ENCODE data around the gene MCC. TPM values are rescaled to one million over a fixed set of nuclear protein-coding genes. Genes with fewer than 3 reads are reported as not detected.
A peak's percentile ranks its signal among the peaks of the same experiment; 100 is the strongest.

Gene MCC
- polyA plus RNA-seq, 2 of the 4 experiments (the other 2 are of a cell fraction) = 0.09 to 0.10 TPM

DNA sequence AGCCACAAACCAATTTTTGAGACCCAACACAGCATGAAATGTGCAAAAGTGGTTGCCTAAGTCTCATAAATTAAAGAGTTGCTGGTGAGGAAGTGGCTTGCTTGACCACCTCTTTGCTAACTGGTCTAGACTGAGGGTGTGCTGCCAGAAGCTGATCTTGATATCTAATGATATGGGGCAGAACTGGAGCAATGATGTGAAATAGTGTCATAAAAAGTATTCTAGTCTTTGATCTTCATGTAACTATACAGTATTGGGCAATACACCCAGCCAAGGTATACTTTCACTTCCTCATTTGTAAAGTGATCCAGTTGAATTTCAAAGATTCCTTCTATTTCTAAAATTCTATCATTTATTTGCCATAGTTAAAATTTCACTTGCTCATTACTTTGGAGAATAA lies 19.3 kb upstream of the MCC start:
- no peak overlapping the region for H3K4me2 ChIP-seq
- DNase-seq (ENCODE audit: low read depth in 1 of 2, low spot score in 1 of 2) (no peak), ATAC-seq (no peak), FAIRE-seq (no peak)
- no peaks in the 10 kb centered on the region for H3K9me3 ChIP-seq
- no peak overlapping the region for H3K4me3 ChIP-seq
- POLR2A ChIA-PET = no interaction called here
- no peak overlapping the region for H3K27ac ChIP-seq
- no peak for TF ChIP-seq HEYL (CRISPR knock-in tag; IDR thresholded peaks at IDR 0.05)
- TF ChIP-seq, protein P1, sequence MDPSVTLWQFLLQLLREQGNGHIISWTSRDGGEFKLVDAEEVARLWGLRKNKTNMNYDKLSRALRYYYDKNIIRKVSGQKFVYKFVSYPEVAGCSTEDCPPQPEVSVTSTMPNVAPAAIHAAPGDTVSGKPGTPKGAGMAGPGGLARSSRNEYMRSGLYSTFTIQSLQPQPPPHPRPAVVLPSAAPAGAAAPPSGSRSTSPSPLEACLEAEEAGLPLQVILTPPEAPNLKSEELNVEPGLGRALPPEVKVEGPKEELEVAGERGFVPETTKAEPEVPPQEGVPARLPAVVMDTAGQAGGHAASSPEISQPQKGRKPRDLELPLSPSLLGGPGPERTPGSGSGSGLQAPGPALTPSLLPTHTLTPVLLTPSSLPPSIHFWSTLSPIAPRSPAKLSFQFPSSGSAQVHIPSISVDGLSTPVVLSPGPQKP (IDR thresholded peaks at IDR 0.05; ENCODE audit: low read depth, low read length) = no peak
- no peak for TF ChIP-seq FOSL2 (IDR thresholded peaks at IDR 0.05)
- TF ChIP-seq FOSL2 (CRISPR knock-in tag; IDR thresholded peaks at IDR 0.05) = no peak
- no peak for TF ChIP-seq NR3C1 (IDR thresholded peaks at IDR 0.05)
- TF ChIP-seq GATA3 (IDR thresholded peaks at IDR 0.05; ENCODE audit: borderline replicate concordance) = no peak
- TF ChIP-seq, protein P2, sequence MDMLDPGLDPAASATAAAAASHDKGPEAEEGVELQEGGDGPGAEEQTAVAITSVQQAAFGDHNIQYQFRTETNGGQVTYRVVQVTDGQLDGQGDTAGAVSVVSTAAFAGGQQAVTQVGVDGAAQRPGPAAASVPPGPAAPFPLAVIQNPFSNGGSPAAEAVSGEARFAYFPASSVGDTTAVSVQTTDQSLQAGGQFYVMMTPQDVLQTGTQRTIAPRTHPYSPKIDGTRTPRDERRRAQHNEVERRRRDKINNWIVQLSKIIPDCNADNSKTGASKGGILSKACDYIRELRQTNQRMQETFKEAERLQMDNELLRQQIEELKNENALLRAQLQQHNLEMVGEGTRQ (IDR thresholded peaks at IDR 0.05) = no peak
- no peak for TF ChIP-seq RAD21 (conservative IDR thresholded peaks at IDR 0.05 in 1 of 2, IDR thresholded peaks at IDR 0.05 in 1 of 2)
- TF ChIP-seq, protein P3, sequence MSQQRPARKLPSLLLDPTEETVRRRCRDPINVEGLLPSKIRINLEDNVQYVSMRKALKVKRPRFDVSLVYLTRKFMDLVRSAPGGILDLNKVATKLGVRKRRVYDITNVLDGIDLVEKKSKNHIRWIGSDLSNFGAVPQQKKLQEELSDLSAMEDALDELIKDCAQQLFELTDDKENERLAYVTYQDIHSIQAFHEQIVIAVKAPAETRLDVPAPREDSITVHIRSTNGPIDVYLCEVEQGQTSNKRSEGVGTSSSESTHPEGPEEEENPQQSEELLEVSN (IDR thresholded peaks at IDR 0.05; ENCODE audit: borderline replicate concordance, low read depth) = no peak
- no peak for TF ChIP-seq KDM5A (IDR thresholded peaks at IDR 0.05)
- no peak for TF ChIP-seq SMC3 (IDR thresholded peaks at IDR 0.05)
- TF ChIP-seq BHLHE40 (IDR thresholded peaks at IDR 0.05; ENCODE audit: low read depth, low read length) = no peak
- TF ChIP-seq HOXB13 (CRISPR knock-in tag; IDR thresholded peaks at IDR 0.05; ENCODE audit: low read depth) = no peak
- no peak for TF ChIP-seq CHD2 (IDR thresholded peaks at IDR 0.05; ENCODE audit: low read length, partially characterized antibody)
- no peak for TF ChIP-seq EHF (CRISPR knock-in tag; IDR thresholded peaks at IDR 0.05)
- TF ChIP-seq FOSB (CRISPR knock-in tag; IDR thresholded peaks at IDR 0.05) = no peak
- TF ChIP-seq SREBF2 (IDR thresholded peaks at IDR 0.05) = no peak
- no peak for TF ChIP-seq FOXS1 (CRISPR knock-in tag; IDR thresholded peaks at IDR 0.05)
- TF ChIP-seq ZFP36 (IDR thresholded peaks at IDR 0.05; ENCODE audit: borderline replicate concordance, partially characterized antibody) = no peak
- CTCF ChIA-PET = interaction anchor here (0.7 to 1.0 kb wide), 2 partner anchors 128 to 512 kb away, joined by 5 to 6 read pairs; no protein-coding TSS in a partner anchor
- no peaks in the 10 kb centered on the region for H3K4me1 ChIP-seq

DNA sequence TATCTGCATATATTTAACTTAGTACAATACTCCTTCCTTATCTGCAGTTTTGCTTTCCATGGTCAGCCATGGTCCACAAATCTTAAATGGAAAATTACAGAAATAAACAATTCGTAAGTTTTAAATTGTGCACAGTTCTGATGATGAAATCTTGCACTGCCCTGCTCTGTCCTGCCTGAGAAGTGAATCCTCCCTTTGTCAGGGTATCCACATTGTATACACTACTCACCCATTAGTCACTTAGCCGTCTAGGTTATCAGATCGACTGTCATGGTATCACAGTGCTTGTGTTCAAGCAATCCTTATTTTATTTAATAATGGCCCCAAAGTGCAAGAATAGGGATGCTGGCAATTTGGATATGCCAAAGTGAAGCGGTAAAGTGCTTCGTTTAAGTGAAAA lies 16.9 kb upstream of the MCC start:
- no peak overlapping the region for H3K27ac ChIP-seq
- ChIA-PET POLR2A (interaction anchor here (0.6 kb wide), 1 partner anchor 8 kb away, joined by 3 read pairs; the partner anchor contains the start of gene YTHDC2), CTCF (interaction anchor here (0.7 to 1.2 kb wide), 3 partner anchors 16 to 510 kb away, joined by 3 to 5 read pairs (median 3); no protein-coding TSS in a partner anchor)
- H3K4me2 ChIP-seq = no peak overlapping the region
- WGBS (ENCODE audit: missing lambda C conversion rate) = 4% methylated on average over 5 of the region's 5 CpGs
- TF ChIP-seq SREBF2 (IDR thresholded peaks at IDR 0.05) (no peak), HOXB13 (CRISPR knock-in tag; IDR thresholded peaks at IDR 0.05; ENCODE audit: low read depth) (no peak), NR3C1 (IDR thresholded peaks at IDR 0.05) (no peak)
- no peaks in the 10 kb centered on the region for H3K9me3 ChIP-seq
- DNase-seq (ENCODE audit: low read depth in 1 of 2, low spot score in 1 of 2) = no peak
- no peaks in the 10 kb centered on the region for H3K4me1 ChIP-seq
- 0 out of 6 replicates have a peak, but pooled peaks of 1 of the 2 experiments have one; percentile 43 for ATAC-seq
- no peak for FAIRE-seq
- H3K4me3 ChIP-seq = no peak overlapping the region

DNA sequence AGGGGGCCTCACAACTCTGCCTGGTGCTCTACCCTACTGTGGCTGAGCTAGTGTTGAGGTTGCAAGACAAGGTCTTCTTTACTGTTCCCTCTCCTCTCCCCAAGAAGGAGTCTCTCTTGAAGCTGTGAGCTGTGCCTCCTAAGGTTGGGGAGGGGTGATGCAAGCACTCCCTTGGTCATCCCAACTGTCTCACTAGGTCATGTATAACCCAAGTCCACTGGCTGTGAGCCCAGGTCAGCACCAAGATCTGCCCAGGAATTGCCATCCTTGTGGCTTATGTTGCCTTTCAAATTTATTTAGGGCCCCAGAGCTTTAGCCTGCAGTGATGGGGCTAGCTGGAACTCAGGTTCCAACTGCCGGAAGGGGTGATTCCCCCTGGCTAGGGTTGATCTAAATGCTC lies 14.9 kb upstream of the MCC start:
- no peak overlapping the region for H3K27ac ChIP-seq
- H3K9me3 ChIP-seq = no peaks in the 10 kb centered on the region
- WGBS (ENCODE audit: missing lambda C conversion rate) = 75% methylated on average over 1 of the region's 1 CpG
- ATAC-seq = no peak
- no peak for TF ChIP-seq TFCP2L1 (CRISPR knock-in tag; IDR thresholded peaks at IDR 0.05)
- TF ChIP-seq, protein P4, sequence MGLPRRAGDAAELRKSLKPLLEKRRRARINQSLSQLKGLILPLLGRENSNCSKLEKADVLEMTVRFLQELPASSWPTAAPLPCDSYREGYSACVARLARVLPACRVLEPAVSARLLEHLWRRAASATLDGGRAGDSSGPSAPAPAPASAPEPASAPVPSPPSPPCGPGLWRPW (IDR thresholded peaks at IDR 0.05) = no peak
- TF ChIP-seq, protein P5, sequence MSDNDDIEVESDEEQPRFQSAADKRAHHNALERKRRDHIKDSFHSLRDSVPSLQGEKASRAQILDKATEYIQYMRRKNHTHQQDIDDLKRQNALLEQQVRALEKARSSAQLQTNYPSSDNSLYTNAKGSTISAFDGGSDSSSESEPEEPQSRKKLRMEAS (IDR thresholded peaks at IDR 0.05) = no peak
- TF ChIP-seq, protein P6, sequence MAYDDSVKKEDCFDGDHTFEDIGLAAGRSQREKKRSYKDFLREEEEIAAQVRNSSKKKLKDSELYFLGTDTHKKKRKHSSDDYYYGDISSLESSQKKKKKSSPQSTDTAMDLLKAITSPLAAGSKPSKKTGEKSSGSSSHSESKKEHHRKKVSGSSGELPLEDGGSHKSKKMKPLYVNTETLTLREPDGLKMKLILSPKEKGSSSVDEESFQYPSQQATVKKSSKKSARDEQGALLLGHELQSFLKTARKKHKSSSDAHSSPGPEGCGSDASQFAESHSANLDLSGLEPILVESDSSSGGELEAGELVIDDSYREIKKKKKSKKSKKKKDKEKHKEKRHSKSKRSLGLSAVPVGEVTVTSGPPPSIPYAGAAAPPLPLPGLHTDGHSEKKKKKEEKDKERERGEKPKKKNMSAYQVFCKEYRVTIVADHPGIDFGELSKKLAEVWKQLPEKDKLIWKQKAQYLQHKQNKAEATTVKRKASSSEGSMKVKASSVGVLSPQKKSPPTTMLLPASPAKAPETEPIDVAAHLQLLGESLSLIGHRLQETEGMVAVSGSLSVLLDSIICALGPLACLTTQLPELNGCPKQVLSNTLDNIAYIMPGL (CRISPR knock-in tag; IDR thresholded peaks at IDR 0.05; ENCODE audit: borderline replicate concordance) = no peak
- TF ChIP-seq, protein P7, sequence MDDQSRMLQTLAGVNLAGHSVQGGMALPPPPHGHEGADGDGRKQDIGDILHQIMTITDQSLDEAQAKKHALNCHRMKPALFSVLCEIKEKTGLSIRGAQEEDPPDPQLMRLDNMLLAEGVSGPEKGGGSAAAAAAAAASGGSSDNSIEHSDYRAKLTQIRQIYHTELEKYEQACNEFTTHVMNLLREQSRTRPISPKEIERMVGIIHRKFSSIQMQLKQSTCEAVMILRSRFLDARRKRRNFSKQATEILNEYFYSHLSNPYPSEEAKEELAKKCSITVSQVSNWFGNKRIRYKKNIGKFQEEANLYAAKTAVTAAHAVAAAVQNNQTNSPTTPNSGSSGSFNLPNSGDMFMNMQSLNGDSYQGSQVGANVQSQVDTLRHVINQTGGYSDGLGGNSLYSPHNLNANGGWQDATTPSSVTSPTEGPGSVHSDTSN (IDR thresholded peaks at IDR 0.05) = no peak
- no peak for TF ChIP-seq NPAS2 (CRISPR knock-in tag; IDR thresholded peaks at IDR 0.05; ENCODE audit: borderline replicate concordance)
- TF ChIP-seq, protein P2 (IDR thresholded peaks at IDR 0.05) = no peak
- no peak for DNase-seq (ENCODE audit: low read depth in 1 of 2, low spot score in 1 of 2)
- CTCF ChIA-PET = interaction anchor here (0.7 to 2.1 kb wide), 6 partner anchors 8 to 507 kb away, joined by 3 to 7 read pairs (median 4); no protein-coding TSS in a partner anchor
- POLR2A ChIA-PET = no interaction called here
- no peak overlapping the region for H3K4me3 ChIP-seq
- FAIRE-seq = no peak
- H3K4me2 ChIP-seq = no peak overlapping the region
- no peaks in the 10 kb centered on the region for H3K4me1 ChIP-seq

Data from A549 (cell line).